HG02642 (cell line): Measurements from ENCODE around the gene OR2G6.
A peak's percentile ranks its signal among the peaks of the same experiment; 100 is the strongest.
"Not testable (repeated sequence)": the region's sequence is repeated elsewhere in the genome, so short reads cannot be mapped to it uniquely, and the experiment has no call there.

Experiments
- ATAC-seq: cut with Tn5 transposase; IDR thresholded peaks from one replicate; pipeline ENCODE4 v1.9.1; 2021; ENCODE audit warnings: mild to moderate bottlenecking; ENCODE audit not compliant: unreplicated experiment, poor library complexity

The OR2G6 gene

DNA sequence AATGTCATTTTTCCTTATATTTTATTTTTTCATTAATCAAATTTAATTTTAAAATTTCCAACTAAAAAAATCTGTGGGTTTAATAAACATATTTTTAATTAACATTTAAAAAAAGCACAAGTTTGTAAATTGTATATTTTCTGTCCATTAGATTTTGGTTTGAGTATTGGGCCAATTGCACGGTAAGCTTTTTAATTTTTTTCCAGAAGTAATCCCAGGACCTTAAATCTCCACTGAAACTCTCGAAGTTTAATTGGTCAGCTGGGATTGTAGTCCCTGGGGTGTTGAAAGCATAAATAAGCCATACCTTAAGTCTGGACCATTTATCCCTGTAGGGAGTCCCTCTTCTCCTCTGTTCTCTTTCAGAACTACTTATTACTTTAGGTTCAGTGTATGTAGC is at the start of gene OR2G6:
Gene OR2G6 (plus strand): TSS at position 301 of the 400 bp plus-strand sequence. CDS start 13,574 bp downstream, outside the sequence.
- ATAC-seq: not testable (repeated sequence)

DNA sequence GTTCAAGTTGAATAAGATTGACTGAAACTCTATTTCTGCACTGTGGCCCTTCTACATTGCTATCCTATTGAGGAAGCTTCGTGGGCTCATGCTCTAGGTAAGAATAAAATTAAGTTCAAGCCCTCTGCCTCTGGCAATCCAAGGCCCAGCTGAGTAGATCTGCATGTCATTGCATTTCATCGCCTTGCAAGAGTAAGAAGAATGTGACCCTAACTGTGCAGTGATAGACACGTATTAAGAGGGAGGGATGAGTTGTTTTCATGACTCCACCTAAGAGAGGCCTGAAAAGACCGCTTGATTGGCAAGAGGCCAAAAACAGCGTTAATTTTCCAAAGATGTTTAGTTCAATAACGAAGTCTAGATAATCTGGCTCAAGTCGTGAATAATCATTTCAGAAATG is 48.8 kb upstream of the OR2G6 start:
- ATAC-seq: not testable (repeated sequence)

- ATAC-seq: no peak
Measured at GRCh38 chr1:248471154-248471553, 36.7 kb upstream of the OR2G6 start.

GRCh38 chr1:248472111-248472510 is 35.8 kb upstream of the OR2G6 start:
- ATAC-seq: not testable (repeated sequence)

DNA sequence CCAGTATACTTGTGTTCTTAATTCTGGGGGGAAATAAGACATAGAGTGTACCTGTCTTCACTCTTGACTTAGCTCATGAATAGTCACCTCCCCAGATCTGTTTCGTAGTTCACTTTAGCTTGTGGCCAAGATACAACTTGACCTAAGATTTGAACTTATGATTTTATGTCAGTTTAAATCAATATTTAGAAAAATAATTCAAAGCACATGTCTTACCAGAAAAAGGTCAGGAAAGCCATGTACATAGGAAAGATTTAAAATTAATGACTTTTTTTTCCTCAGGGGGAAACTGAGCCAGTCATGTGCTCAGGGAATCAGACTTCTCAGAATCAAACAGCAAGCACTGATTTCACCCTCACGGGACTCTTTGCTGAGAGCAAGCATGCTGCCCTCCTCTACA is 34.8 kb upstream of the OR2G6 start, which contains the start of gene OR2T3:
Gene OR2T3 (plus strand): TSS at position 301 of the 400 bp plus-strand sequence. CDS start 0 bp downstream, at position 301.
- ATAC-seq: not testable (repeated sequence)

- ATAC-seq: peak; percentile 88
Measured at GRCh38 chr1:248475660-248476059, 32.2 kb upstream of the OR2G6 start.

GRCh38 chr1:248481686-248482579 is 25.9 kb upstream of the OR2G6 start:
- peak; percentile 90 for ATAC-seq

DNA sequence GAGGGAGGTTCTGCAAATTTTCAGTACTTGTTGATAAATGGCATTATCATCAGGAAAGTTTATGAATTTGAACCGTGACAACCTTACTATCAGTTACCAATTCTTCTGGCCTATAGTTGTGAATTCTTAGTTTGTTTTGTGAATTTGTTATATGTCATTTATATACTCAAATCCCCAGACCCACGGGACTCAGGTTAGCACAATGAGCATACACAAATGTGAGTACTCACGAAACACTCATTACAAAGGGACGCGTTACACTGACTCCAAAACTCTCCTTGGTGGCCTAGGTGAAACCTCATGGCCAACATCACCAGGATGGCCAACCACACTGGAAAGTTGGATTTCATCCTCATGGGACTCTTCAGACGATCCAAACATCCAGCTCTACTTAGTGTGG is 19.6 kb upstream of the OR2G6 start, which contains the start of gene OR2T5:
Gene OR2T5 (plus strand): TSS at position 301 of the 400 bp plus-strand sequence. CDS start 0 bp downstream, at position 301.
- ATAC-seq: not testable (repeated sequence)

- ATAC-seq: not testable (repeated sequence)
Measured at GRCh38 chr1:248496661-248497060, 11.2 kb upstream of the OR2G6 start.

DNA sequence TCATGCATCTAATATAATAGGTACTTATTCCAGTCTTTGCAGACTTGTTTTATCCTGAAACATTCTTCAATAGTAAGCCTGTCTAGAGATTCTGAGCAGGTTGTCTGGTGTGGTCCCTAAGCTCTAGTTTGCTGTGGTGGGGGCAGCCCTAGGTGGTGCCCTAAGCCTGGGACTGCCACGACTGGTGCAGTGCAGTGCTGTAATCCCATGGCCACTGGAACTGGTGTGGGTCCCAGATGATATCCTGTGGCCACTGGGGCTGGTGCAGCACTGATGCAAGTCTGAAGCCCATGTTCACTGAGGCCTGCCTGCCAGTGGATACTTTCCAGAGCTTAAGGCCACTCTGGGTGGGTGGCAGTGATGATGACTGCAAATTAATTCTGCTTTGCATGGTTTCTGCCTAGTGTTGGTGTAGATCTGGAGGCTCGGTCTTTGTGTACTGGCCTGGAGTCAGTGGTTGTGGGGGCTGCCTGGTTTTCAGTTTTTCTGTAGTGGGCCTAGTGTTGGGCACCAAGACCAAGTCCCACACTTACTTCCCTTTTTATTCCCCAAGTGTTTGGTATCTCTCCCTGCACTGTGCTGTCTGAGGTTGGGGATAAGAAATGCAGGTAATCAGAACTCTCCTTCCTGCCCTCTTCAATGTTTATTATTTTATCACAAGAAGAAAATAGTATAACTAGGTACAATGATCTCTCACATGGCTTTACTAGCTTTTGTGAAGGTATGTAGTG is 7.4 kb upstream of the OR2G6 start:
- not testable (repeated sequence) for ATAC-seq

GRCh38 chr1:248510217-248510616 is 2.3 kb downstream of the OR2G6 start:
- ATAC-seq: not testable (repeated sequence)

DNA sequence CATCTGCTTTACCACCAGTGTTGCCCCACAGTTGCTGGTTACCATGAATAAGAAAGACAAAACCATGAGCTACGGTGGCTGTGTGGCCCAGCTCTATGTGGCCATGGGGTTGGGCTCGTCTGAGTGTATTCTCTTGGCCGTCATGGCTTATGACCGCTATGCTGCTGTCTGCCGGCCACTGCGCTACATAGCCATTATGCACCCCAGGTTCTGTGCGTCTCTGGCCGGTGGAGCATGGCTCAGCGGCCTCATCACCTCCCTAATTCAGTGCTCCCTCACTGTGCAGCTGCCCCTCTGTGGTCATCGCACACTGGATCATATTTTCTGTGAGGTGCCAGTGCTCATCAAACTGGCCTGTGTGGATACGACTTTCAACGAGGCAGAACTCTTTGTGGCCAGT is 14.0 kb downstream of the OR2G6 start:
- ATAC-seq: no peak

- not testable (repeated sequence) for ATAC-seq
Measured at GRCh38 chr1:248537449-248537848, 29.6 kb downstream of the OR2G6 start.

- not testable (repeated sequence) for ATAC-seq
Measured at GRCh38 chr1:248547383-248547782, 39.5 kb downstream of the OR2G6 start.

DNA sequence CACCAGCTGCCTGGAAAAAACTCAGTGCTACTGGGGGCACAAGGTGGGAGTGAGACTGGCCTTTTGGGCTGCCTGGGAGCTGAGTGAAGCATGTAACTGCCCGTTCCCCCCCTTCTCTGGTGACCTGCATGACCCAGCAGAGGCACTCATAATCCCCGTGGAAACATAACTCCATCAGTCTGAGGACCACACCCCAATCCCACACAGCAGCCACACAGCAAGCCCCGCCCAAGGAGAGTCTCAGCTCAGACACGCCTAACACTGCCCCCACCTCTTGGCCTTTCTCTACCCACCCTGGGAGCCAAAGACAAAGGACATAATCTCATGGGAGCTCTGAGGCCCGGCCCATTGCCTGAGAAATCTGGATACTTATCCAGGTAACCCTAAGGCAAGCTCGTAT is 43.2 kb downstream of the OR2G6 start:
- ATAC-seq: not testable (repeated sequence)

DNA sequence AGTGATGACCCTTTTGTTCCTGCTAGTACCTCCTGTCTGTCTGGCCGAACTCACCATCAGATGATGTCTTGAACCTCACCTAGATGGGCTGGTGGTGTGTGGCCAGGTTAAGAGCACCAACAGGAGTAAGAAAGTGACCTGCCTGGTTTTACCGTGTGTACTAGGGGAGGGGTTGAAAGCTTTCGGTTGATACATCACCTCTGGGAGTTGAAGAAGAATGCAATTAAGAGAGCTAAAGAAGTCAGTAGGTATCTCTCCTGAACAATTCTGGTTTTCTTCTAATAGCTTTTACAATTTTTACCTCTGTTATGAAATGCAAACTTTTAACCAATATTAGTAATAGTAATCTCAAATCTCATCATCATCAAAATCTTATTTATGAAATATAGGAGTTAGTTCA is 54.8 kb downstream of the OR2G6 start, which contains the start of gene OR2T29:
Gene OR2T29 (minus strand): TSS at position 101 of the 400 bp plus-strand sequence. CDS start 3,281 bp downstream, outside the sequence.
- not testable (repeated sequence) for ATAC-seq

DNA sequence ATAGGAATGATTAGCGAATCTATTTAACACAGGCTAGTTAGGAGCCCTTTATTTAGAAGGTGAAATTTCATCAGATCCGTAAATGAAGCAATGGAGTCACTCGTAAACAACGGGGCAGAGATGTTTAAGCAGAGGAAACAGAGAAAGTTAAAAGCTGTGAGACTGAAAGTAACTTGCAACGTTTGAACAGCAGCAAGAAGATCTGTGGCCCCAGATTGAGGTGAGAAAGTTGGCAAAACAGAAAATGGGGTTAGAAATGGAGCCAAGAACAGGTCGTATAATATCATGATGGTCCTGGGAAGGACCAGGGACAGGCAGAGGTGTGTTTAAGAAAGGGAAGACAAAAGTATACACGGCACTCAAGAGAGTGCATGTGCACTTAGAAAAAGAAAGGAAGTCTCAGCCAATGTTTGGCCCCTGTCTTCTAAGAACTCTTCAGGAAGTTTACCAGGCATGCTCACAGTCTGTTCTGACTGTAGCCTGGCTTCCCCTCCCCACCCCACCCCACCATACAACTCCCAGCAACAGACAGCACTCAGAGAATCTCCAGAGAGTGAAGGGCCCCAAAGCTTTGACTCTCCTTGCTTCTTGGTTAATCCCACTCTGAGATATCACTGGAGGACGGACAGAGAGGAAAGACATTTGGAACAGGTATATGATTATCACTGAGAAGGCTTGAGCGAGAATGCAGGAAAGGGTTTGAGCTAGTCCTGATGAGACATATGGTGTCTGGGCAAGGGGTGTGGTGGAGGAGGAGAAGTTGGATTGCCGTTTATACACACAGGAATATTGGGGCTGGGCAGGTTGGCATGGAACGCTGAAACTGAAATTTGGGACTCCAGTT is 57.9 kb downstream of the OR2G6 start:
- ATAC-seq: peak; percentile 80

GRCh38 chr1:248569049-248569448 is 61.2 kb downstream of the OR2G6 start:
- not testable (repeated sequence) for ATAC-seq

- not testable (repeated sequence) for ATAC-seq
Measured at GRCh38 chr1:248570811-248571210, 62.9 kb downstream of the OR2G6 start.

DNA sequence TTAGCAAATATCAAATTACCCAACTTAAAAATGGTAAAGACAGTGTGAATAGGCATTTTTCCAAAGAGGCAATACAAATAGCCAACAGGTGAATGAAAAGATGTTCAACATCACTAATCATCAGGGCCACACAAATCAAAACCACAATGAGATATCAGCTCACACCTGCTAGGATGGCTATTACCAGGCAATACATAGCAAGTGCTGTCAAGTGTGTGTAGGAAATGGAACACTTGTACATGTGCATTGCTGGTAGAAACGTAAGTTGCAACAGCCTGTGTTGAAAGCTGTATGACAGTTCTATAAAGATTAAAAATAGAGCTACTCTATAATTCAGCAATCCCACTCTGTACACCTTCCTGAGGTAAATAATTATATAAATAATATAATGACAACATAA is 64.2 kb downstream of the OR2G6 start:
- peak; percentile 98 for ATAC-seq
